HEK293T (cell line): ENCODE results near the gene TPGS2.

ENCODE experiments used
- CTCF ChIA-PET: fragments of 350-600 bp; formaldehyde crosslinking; extraction: SDS; loops from one replicate; lab custom pipeline; 2021; ENCODE audit warnings: antibody characterized with exemption, inconsistent platforms; lab: Yijun Ruan, JAX
- POLR2A ChIA-PET: fragments of 350-600 bp; formaldehyde crosslinking; extraction: SDS; loops from one replicate; lab custom pipeline; 2020; ENCODE audit warnings: antibody characterized with exemption, inconsistent platforms; lab: Yijun Ruan, JAX
- DNase-seq: peaks from one replicate; pipeline ENCODE4 v3.0.0; 2012; ENCODE audit warnings: mixed read lengths; ENCODE audit errors: extremely low spot score
- ARNT ChIP-seq: fragments of 450-650 bp; IDR thresholded peaks from 2 replicates; pipeline ENCODE4 v1.6.1; 2017; ENCODE audit warnings: mild to moderate bottlenecking
- BHLHE40 ChIP-seq: fragments of 450-650 bp; IDR thresholded peaks from 2 replicates; pipeline ENCODE4 v1.6.1; 2016; ENCODE audit warnings: mild to moderate bottlenecking, moderate library complexity, borderline replicate concordance
- CTBP1 ChIP-seq: fragments of 450-650 bp; IDR thresholded peaks from 2 replicates; pipeline ENCODE4 v1.6.1; 2016; ENCODE audit warnings: borderline replicate concordance
- FOXA1 ChIP-seq: fragments of 450-650 bp; IDR thresholded peaks from 2 replicates; pipeline ENCODE4 v1.6.1; 2016; ENCODE audit warnings: mild to moderate bottlenecking
- FOXK2 ChIP-seq: fragments of 450-650 bp; IDR thresholded peaks from 2 replicates; pipeline ENCODE4 v1.6.1; 2016; ENCODE audit warnings: mild to moderate bottlenecking
- FOXM1 ChIP-seq: fragments of 450-650 bp; IDR thresholded peaks from 2 replicates; pipeline ENCODE4 v1.6.1; 2017; ENCODE audit warnings: mild to moderate bottlenecking, borderline replicate concordance
- HDGF ChIP-seq: fragments of 450-650 bp; IDR thresholded peaks from 2 replicates; pipeline ENCODE4 v1.6.1; 2017; ENCODE audit warnings: antibody characterized with exemption, borderline replicate concordance
- L3MBTL2 ChIP-seq: fragments of 450-650 bp; conservative IDR thresholded peaks from 2 replicates; pipeline ENCODE4 v1.6.1; 2016; ENCODE audit warnings: mild to moderate bottlenecking
- LEF1 ChIP-seq: fragments of 450-650 bp; IDR thresholded peaks from 2 replicates; pipeline ENCODE4 v1.6.1; 2017; ENCODE audit warnings: mild to moderate bottlenecking, borderline replicate concordance
- NFRKB ChIP-seq: fragments of 450-650 bp; IDR thresholded peaks from 2 replicates; pipeline ENCODE4 v1.6.1; 2016; ENCODE audit warnings: mild to moderate bottlenecking, moderate library complexity
- PKNOX1 ChIP-seq: fragments of 450-650 bp; IDR thresholded peaks from 2 replicates; pipeline ENCODE4 v1.6.1; 2016
- SP1 ChIP-seq: fragments of 450-650 bp; IDR thresholded peaks from 2 replicates; pipeline ENCODE4 v1.6.1; 2017
- SUZ12 ChIP-seq: fragments of 450-650 bp; IDR thresholded peaks from 2 replicates; pipeline ENCODE4 v1.6.1; 2016; ENCODE audit warnings: mild to moderate bottlenecking
- TARDBP ChIP-seq: fragments of 450-650 bp; IDR thresholded peaks from 2 replicates; pipeline ENCODE4 v1.6.1; 2016
- ZNF384 ChIP-seq: fragments of 450-650 bp; IDR thresholded peaks from 2 replicates; pipeline ENCODE4 v1.6.1; 2016

Gene TPGS2

DNA sequence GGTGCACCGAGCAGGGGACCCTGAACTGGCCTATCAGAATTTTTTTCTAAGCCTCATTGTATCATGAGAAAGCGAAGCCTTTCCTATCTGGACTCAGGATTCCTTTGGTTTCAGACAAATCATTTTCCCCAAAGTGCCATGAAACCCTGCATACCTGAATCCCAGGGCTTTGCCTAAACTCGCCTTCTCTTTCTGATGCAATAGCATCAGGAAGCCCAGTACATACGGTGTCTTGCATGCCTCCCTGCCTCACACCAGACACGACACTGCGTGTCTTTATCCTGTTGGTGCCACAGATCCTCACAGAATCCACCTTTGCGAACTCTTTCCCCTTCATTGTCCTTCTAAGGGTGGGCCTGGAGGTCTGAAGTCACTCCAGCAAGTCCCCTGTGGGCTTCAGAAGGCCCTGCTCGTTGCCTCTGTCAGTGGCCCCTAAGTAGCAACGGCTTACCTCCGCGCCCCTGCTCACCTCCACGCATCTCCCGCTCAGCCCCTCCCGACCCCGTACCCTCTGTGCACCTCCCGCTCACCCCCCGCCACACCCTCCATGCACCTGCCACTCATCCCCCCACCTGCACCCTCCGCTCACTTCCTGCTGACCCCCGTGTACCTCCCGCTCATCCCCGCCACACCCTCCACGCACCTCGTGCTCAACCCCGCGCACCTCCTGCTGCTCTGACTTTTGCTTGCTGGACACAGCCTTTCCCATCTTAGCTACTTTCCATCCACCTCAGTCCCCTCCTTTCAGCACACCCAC lies 83.4 kb downstream of the TPGS2 start:
- TF ChIP-seq SUZ12 (no peak), FOXA1 (no peak), ZNF384 (no peak), L3MBTL2 (no peak), TARDBP (no peak), SP1 (no peak), FOXK2 (no peak), FOXM1 (no peak), LEF1 (no peak), PKNOX1 (no peak)
- CTCF ChIA-PET, result no interaction called here
- POLR2A ChIA-PET, result no interaction called here
- no peak for DNase-seq

DNA sequence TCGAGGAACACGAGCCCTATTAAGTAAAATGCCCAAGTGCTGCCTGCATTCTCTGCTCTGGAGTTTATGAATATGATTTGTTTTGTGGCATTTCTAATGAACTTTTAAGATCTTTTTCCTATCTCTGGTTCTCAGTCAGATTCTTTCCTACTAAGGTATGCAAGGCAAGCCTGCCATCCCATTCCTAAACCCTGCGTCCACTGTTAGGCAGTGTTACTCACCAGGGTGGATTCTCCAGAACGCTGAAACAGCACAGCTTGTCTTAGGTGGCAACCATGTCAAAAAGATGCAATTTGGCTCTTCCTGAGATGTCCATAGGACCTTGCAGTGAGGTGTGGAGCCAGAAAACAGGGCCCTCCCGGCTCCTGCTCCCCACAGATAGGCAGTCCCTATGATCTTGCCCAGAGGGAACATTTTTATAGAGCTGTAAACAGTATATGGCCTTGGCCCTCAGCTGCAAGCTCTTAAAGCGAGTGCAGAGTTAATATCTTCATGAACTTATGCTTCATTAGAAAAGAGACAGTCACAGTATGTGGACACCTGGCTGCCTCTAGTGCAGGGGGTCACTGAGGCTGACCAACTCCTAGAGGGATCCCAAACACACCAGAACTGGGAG lies 84.4 kb downstream of the TPGS2 start:
- DNase-seq, result no peak
- TF ChIP-seq LEF1 (no peak), HDGF (no peak), L3MBTL2 (no peak), FOXM1 (no peak), FOXA1 (no peak), BHLHE40 (no peak), CTBP1 (no peak), ARNT (no peak), TARDBP (no peak), ZNF384 (no peak), PKNOX1 (no peak), SUZ12 (no peak), FOXK2 (no peak), NFRKB (no peak), SP1 (no peak)
- CTCF ChIA-PET, result interaction anchor here (0.8 kb wide), 1 partner anchor 12 kb away, joined by 3 read pairs; no protein-coding TSS in a partner anchor
- POLR2A ChIA-PET, result no interaction called here
